CD4-positive, alpha-beta T cell (primary cell): ENCODE data around the gene SOX8. TPM values are rescaled to one million over a fixed set of nuclear protein-coding genes. Genes with fewer than 3 reads are reported as not detected.

Experiments used
- ATAC-seq: fragments of 200-7000 bp; cut with Tn5 transposase; one replicate; pipeline ENCODE4 v1.10.0; 2022; ENCODE audit warnings: mild to moderate bottlenecking; ENCODE audit not compliant: poor library complexity
- CTCF ChIA-PET: fragments of 350-600 bp; sonication (Branson Sonifier 250); formaldehyde crosslinking; loops from one replicate; lab custom pipeline; 2021; ENCODE audit warnings: antibody characterized with exemption, inconsistent platforms; lab: Charles Lee
- POLR2A ChIA-PET: fragments of 350-600 bp; sonication (Branson Sonifier 250); formaldehyde crosslinking; loops from one replicate; lab custom pipeline; 2021; ENCODE audit warnings: antibody characterized with exemption, inconsistent platforms; lab: Charles Lee
- DNase-seq, 14 experiments: peaks; one replicate each; pipeline ENCODE4 v3.0.0-alpha.2; 2013 to 2020; ENCODE audit warnings: mixed read lengths in 2 of 14
- H3K27ac ChIP-seq, 2 donors: one replicate each; pipeline versions ENCODE4 v1.5.1 to v1.7.0; 2013; ENCODE audit warnings: low read length in 2 of 2, low read depth in 1 of 2, mild to moderate bottlenecking in 1 of 2
- H3K27me3 ChIP-seq, 2 experiments: 1 replicate in 1 of 2; 2 replicates in 1 of 2; pipeline versions ENCODE4 v1.6.1 to v1.7.0; 2013; ENCODE audit warnings: low read length in 2 of 2, control low read depth in 1 of 2, mild to moderate bottlenecking in 1 of 2, moderate library complexity in 1 of 2; ENCODE audit not compliant: insufficient read depth in 2 of 2, control insufficient read depth in 1 of 2
- H3K36me3 ChIP-seq: one replicate; pipeline ENCODE4 v1.6.1; 2013; ENCODE audit warnings: low read length, control low read depth; ENCODE audit not compliant: insufficient read depth
- H3K4me1 ChIP-seq: one replicate; pipeline ENCODE4 v1.6.1; 2013; ENCODE audit warnings: low read length, control low read depth; ENCODE audit not compliant: insufficient read depth
- H3K4me3 ChIP-seq: one replicate; pipeline ENCODE4 v1.5.1; 2013; ENCODE audit warnings: mild to moderate bottlenecking, low read length, moderate library complexity
- H3K9me3 ChIP-seq, 2 experiments: 1 replicate in 1 of 2; 2 replicates in 1 of 2; pipeline versions ENCODE4 v1.6.1 to v1.7.0; 2013; ENCODE audit warnings: low read length in 2 of 2, mild to moderate bottlenecking in 2 of 2, control low read depth in 1 of 2, moderate library complexity in 1 of 2; ENCODE audit not compliant: control insufficient read depth in 1 of 2, insufficient read depth in 1 of 2
- H3K27ac Mint-ChIP-seq: one replicate; pipeline ENCODE4 v1.8.0; 2020; ENCODE audit warnings: mixed read lengths
- H3K27me3 Mint-ChIP-seq: one replicate; pipeline ENCODE4 v1.8.0; 2021; ENCODE audit warnings: mixed read lengths
- H3K36me3 Mint-ChIP-seq: one replicate; pipeline ENCODE4 v1.8.0; 2021; ENCODE audit warnings: low read depth, mixed read lengths
- H3K4me1 Mint-ChIP-seq: one replicate; pipeline ENCODE4 v1.8.0; 2021; ENCODE audit warnings: low read depth, mixed read lengths
- H3K4me3 Mint-ChIP-seq: one replicate; pipeline ENCODE4 v1.8.0; 2020; ENCODE audit warnings: mild to moderate bottlenecking, mixed read lengths
- H3K9me3 Mint-ChIP-seq: one replicate; pipeline ENCODE4 v1.8.0; 2020; ENCODE audit warnings: mixed read lengths
- intact Hi-C, 2 experiments: fragments of 100-400 bp; cut with DNase I in 1 of 2; cut with micrococcal nuclease in 1 of 2; formaldehyde crosslinking; loops; one replicate each; pipeline versions ENCODE4 v1.15.1 to v1.9.0; 2023 to 2025; cut with DNase I, micrococcal nuclease
- total RNA-seq, 174 experiments: library from RNA in 2 of 174; stranded (reverse) in 2 of 174; gene quantifications; one replicate each; pipeline ENCODE4 v1.2.3 and lab custom pipeline; 2021 to 2026
- TF ChIP-seq, protein P1 (sequence below): fragments of 200-600 bp; IDR thresholded peaks from one replicate; pipeline ENCODE4 v1.8.0; 2022; ENCODE audit warnings: antibody characterized with exemption, mild to moderate bottlenecking

SOX8 gene
- total RNA-seq, 2 experiments from 2014 or later: 1.4 to 2.3 TPM

DNA sequence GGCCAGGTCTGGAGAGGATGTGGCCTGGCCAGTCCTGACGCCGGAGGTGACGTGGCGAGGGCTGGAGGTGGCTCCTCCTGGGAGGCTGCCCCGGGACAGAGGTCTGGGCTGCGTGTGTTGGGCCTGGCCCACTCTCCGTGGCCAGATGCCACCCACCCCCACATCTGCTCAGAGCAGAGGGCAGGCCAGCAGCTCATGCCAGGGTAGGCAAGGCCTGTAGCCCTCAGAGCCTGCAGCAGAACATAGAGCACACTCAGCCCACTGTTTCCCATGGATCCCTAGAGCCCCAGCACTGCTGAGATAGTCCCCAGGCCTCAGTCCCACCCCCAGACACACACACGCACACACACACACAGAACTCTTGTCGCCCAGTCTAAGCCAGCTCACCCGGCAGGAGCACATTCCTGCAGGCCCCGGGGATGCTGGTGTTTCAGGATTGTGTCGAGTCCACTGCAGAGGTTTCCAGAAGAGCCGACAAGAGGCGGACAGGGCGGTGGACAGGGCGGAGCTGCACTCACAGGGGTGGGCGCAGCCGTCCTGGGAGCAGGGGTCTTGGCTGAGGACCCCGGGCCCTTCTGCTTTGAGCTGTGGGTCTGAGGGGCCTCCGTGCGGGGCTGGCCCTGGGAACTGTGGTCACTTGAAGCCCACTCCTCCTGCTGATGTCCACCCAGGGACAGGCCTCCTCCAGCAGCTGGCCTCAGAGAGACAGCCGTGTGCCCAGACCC lies 33.4 kb downstream of the SOX8 start:
- Histone ChIP-seq H3K36me3 (no peaks in the 10 kb centered on the region), H3K27ac (no peak overlapping the region), H3K4me3 (no peak overlapping the region), H3K9me3 (peaks cover 0 to 7% of the 10 kb centered on the region in 2 experiments), H3K27me3 (peaks cover 0 to 4% of the 10 kb centered on the region in 2 experiments), H3K4me1 (peaks cover 10% of the 10 kb centered on the region)
- ATAC-seq (no peak), DNase-seq (no peak)
- Mint-ChIP-seq H3K4me3 (no peak overlapping the region), H3K36me3 (no peaks in the 10 kb centered on the region), H3K27me3 (peaks cover 4% of the 10 kb centered on the region), H3K9me3 (no peaks in the 10 kb centered on the region), H3K4me1 (no peaks in the 10 kb centered on the region), H3K27ac (no peak overlapping the region)
- TF ChIP-seq, protein P1, sequence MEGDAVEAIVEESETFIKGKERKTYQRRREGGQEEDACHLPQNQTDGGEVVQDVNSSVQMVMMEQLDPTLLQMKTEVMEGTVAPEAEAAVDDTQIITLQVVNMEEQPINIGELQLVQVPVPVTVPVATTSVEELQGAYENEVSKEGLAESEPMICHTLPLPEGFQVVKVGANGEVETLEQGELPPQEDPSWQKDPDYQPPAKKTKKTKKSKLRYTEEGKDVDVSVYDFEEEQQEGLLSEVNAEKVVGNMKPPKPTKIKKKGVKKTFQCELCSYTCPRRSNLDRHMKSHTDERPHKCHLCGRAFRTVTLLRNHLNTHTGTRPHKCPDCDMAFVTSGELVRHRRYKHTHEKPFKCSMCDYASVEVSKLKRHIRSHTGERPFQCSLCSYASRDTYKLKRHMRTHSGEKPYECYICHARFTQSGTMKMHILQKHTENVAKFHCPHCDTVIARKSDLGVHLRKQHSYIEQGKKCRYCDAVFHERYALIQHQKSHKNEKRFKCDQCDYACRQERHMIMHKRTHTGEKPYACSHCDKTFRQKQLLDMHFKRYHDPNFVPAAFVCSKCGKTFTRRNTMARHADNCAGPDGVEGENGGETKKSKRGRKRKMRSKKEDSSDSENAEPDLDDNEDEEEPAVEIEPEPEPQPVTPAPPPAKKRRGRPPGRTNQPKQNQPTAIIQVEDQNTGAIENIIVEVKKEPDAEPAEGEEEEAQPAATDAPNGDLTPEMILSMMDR: no peak
- ChIA-PET POLR2A (no interaction called here), CTCF (no interaction called here)
- intact Hi-C loops: no loop called here

DNA sequence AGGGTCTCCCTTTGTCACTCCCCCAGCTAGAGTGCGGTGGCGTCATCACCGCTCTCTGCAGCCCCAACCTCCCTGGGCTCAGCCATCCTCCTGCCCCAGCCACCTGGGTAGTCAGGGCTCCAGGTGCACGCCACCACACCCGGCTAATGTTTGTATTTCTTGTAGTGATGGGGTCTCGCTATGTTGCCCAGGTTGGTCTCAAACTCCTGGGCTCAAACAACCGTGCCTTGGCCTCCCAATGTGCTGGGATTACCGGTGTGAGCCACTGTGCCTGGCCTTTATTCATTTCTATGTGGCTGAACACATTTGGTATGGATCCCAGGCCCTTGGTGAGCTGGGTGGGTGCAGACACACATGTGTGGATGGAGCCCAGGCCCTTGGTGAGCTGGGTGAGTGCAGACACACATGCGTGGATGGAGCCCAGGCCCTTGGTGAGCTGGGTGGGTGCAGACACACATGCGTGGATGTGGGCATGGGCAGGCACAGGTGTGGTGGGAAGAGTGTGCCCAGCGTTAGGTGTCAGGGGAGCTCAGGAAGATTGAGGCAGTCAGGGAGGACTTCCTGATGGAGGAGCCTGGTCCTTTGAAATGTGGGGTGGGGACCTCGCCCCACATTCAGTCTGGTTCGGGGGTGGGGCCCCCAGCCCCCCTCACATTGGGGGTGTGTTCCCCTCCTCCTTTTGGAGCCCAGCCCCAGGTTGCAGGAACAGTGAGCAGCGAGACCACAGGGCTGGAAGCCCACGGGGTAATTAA lies 37.1 kb downstream of the SOX8 start:
- ChIA-PET POLR2A (no interaction called here), CTCF (no interaction called here)
- H3K27ac ChIP-seq: no peak overlapping the region
- DNase-seq (no peak), ATAC-seq (no peak)
- TF ChIP-seq, protein P1: no peak
- no peak overlapping the region for H3K4me3 ChIP-seq
- Mint-ChIP-seq H3K27me3 (peaks cover 4% of the 10 kb centered on the region), H3K4me3 (no peak overlapping the region), H3K9me3 (no peaks in the 10 kb centered on the region), H3K36me3 (no peaks in the 10 kb centered on the region), H3K27ac (no peak overlapping the region), H3K4me1 (no peaks in the 10 kb centered on the region)
- H3K36me3 ChIP-seq: no peaks in the 10 kb centered on the region
- no peaks in the 10 kb centered on the region for H3K4me1 ChIP-seq
- H3K9me3 ChIP-seq: no peaks in the 10 kb centered on the region
- peaks cover 0 to 4% of the 10 kb centered on the region in 2 experiments for H3K27me3 ChIP-seq
- intact Hi-C loops: no loop called here

DNA sequence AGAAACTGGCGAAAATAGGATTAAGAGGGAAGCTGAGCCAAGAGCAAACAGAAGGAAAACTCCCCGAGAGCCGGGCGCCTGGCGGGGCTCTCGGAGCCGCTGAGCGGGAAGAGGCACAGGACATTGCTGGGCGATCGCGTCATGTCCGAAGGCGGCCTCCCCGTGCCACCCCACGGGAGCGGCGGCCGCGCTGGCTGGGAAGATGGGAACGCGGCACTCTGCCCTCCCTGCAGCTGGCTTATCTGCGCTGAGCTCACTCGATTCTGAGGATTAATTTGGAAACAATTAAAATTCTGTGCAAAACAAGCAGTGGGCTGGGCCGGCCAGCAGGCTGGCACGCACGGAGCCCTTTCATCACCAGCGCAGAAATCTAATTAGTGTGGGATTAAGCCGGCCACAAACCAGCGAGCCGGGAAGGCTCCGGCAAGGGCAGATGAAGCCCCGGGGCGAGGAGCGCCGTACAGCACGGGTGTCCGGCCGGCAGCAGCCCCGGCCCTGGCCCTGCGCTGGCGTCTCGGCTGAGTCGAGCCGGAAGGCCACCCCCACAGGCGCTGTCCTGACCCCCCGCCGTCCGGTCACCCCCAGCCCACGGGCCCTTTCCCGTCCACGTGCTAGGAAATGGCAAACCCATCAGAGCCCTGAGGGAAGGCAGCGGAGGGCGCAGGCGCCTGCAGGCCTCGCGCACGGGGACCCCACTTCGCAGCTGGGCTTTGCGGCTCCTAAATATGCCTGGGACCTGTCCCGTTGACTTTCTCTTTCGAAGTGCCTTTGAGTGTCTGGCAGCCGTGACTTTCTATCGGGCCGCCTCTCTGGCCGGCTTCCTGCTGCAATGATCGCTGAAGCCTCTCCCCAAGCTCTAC lies 37.9 kb downstream of the SOX8 start:
- no peaks in the 10 kb centered on the region for H3K36me3 Mint-ChIP-seq
- no peak overlapping the region for H3K27ac Mint-ChIP-seq
- H3K9me3 ChIP-seq: no peaks in the 10 kb centered on the region
- no peaks in the 10 kb centered on the region for H3K9me3 Mint-ChIP-seq
- H3K27me3 Mint-ChIP-seq: peaks cover 4% of the 10 kb centered on the region
- ChIA-PET POLR2A (no interaction called here), CTCF (no interaction called here)
- H3K4me3 Mint-ChIP-seq: no peak overlapping the region
- no peaks in the 10 kb centered on the region for H3K4me1 ChIP-seq
- H3K27ac ChIP-seq: no peak overlapping the region
- no peak for ATAC-seq
- no peaks in the 10 kb centered on the region for H3K4me1 Mint-ChIP-seq
- peaks cover 0 to 4% of the 10 kb centered on the region in 2 experiments for H3K27me3 ChIP-seq
- no peaks in the 10 kb centered on the region for H3K36me3 ChIP-seq
- TF ChIP-seq, protein P1: no peak
- no peak for DNase-seq
- intact Hi-C loops: no loop called here
- H3K4me3 ChIP-seq: no peak overlapping the region
